ENCODE results near the gene CUX1.

The CUX1 gene

DNA sequence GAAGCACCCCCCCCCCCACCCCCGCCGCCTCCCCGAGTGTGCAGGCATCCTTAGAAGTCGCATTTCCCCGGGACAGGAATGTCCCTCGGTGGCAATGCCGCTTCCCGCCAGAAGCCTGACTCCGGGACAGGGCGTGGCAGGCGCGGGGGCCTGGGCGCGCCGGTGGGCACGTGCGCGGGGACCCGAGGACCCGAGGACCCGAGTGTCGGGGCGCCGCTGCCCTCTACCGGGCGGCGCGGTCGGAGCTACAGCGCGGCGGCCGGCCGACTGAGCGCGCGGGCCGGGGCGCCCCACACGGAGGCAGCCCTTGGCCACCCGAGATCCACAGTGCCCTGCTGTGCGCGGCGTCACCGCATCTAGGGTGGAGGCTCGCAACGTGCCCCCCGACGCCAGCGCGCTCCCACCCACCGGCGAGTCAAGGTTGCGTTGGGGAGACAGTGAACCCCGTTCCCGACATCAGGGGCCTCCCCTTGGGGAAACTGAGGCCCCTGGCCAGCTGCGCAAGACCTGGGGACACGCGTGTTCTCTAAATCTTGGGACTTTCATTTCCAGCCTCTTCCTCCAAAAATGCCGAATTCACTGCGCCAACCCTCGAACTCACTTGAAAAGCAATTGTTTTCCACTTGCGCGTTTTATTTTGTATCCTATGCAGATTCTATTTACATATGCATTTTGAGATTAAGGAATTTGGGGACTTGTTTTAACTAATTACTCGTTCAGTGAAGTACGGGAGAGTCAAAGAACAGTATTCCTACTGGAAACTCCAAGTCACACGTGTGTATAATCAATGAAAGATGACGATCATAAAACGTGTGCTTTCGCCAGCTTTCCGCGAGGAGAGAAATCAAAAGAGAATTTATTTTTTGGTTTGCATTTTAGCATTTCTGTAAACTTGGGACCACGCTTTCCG lies 3.1 kb upstream of the CUX1 start:
- no peak for TF ChIP-seq GATA2 (IDR thresholded peaks at IDR 0.05; ENCODE audit: low read depth, low read length)
- no peak for TF ChIP-seq GATA3 (IDR thresholded peaks at IDR 0.05; ENCODE audit: low read depth, low read length)

DNA sequence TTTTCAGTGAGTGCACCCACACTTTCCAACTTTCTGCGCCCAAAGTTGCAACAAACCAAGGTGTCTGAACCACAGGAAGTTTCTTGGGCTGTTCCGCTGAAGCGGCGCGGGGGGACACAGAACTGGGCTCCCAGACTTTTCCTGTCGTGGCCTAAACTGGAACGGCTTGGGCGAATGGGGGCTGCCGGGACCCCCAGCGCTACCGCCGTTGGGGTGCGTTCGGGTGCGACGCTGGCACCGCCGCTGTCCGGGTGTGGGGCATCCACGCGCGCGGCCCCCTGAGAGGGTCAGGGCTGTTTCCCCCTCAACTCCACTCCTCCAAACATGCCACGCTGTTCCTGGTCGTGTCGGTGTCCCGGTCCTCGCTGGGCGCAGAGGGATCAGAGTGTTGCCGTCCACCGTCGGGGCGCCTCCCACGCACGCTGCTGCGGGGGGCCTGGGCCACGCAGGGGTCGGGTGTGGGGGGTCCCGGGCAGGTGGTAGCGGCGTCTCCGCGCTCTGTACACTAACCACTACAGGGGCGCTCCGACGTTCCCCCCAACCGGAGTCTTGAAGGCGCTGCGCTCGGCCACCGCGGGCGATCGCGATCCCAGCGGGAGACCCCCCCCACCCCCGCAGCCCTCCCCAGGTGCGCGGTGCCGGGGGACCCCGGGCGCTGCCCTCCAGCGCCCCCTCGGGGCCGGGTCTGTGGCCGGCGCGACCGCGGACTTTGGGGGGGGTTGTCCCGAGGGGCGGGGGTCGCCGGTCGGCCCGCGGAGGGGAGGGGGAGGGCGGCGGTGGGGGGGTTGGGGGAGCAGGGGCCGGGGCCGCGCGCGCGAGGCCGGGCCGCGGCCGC lies 2.2 kb upstream of the CUX1 start:
- TF ChIP-seq GATA2 (IDR thresholded peaks at IDR 0.05; ENCODE audit: low read depth, low read length) (no peak), GATA3 (IDR thresholded peaks at IDR 0.05; ENCODE audit: low read depth, low read length) (no peak)

DNA sequence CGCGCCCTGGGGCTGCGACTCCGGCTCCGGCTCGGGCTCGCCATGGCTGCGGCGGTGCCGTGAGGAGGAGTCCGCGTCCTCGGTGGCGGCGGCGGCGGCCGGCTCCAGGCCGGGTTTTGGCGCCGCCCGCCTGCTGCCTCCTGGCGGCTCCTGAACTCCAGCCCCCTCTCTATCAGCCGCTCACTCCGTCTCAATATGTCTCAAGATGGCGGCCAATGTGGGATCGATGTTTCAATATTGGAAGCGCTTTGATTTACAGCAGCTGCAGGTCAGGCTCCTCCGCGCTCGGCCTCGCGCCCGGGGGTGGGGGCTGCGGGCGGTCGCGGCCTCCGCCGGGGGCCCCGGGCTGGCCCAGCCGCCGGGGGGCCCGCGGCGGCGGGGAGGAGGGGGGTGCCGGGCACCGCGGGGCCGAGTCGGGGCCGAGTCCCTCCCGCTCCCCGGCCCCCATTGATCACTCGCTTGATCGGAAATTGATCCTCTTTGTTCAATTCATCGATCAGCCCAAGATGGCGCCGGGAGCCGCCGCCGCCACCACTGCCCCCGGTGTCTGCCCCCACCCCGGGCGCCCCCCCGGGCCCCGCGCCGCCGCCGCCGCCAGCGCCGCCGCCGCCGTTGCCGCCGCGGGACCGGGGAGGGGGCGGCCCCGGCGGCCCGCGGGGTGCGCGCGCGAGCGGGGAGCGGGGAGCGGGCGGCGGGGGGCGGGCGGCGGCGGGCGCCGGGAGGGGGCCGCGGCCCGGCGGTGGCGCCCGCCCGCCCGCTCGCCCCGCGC lies 1.4 kb upstream of the CUX1 start:
- no peak for TF ChIP-seq GATA3 (IDR thresholded peaks at IDR 0.05; ENCODE audit: low read depth, low read length)
- no peak for TF ChIP-seq GATA2 (IDR thresholded peaks at IDR 0.05; ENCODE audit: low read depth, low read length)

DNA sequence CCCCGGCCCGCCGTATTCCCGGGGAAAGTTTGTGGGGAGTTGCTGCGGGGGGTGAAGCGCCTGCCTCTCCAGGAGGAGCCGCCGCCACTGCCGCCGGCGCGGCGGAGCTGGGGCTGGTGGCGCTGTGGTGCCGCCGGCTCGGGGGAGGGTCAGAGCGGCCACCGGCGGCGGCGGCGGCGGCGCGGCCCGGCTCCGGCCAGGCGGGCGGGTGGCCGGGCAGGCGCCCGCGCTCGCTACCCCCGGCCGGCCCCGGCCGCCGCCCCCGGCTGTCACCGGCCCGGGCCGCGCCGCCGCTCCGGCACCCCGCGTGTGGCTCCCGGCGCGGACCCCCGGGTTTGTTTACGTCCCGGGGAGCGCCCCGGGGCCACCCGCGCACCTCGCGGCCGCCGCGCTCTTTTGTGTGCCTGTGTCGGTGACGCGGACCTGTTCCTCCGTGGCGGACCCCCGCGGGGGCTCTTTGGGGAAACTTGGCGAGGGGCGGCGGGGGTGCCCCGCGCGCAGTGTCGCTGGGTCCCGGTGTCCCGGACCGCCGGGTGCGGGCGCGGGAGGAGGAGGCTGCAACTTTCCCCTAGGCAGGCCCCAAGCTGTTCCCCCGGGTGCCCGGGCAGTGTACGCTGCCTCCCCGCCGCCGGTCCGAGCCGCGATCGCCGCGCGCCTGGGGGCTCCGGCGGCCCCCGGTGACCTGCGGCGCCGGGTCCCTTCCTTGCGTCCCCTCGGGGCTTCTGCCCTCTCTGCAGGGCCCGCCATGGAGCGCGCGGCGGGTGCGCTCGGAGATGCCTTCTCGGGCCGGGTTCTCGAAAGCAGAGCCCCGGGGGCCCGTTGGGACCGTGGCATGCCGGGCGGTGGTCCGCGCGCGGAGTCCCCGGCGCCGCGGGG lies 593 bp upstream of the CUX1 start:
- no peak for TF ChIP-seq GATA3 (IDR thresholded peaks at IDR 0.05; ENCODE audit: low read depth, low read length)
- no peak for TF ChIP-seq GATA2 (IDR thresholded peaks at IDR 0.05; ENCODE audit: low read depth, low read length)

DNA sequence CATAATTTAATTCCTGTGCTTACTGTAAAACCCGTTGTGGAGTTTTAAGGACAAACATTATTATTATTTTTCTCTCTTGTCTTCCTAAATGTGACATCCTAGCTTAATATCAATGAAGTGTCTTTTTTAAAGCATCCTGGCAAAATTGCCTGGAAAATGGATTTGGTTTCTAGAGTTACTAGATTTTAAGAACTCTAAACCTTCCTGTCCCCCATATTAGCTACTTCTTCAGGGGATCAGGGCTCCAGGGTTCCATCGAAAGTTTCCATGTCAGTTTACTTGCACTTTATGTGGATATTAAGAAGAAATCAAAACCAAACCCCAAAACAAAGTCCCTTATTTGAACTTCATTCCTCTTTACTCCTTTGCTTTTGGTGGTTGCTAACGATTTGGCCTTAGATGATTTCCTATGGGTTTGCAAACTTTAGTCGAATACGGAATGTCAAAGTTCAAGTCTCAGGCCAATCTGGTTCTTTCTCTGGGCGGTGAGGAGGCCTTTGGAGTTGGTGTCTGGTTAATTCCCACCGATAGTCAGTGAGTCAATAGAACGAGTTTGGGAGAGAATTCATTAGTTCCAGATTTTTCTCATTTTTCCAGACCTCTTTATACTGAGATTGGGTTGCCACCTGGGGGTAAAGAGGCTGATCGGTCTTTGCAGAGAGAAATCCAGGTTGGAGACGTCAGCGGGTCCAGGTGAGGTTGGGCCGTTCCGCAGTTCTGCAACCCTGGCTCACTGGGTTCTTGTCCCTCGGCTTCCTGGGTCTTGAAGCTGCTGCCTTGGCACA lies 1.1 kb downstream of the CUX1 start:
- no peak for TF ChIP-seq GATA2 (IDR thresholded peaks at IDR 0.05; ENCODE audit: low read depth, low read length)
- TF ChIP-seq GATA3 (IDR thresholded peaks at IDR 0.05; ENCODE audit: low read depth, low read length) = no peak

DNA sequence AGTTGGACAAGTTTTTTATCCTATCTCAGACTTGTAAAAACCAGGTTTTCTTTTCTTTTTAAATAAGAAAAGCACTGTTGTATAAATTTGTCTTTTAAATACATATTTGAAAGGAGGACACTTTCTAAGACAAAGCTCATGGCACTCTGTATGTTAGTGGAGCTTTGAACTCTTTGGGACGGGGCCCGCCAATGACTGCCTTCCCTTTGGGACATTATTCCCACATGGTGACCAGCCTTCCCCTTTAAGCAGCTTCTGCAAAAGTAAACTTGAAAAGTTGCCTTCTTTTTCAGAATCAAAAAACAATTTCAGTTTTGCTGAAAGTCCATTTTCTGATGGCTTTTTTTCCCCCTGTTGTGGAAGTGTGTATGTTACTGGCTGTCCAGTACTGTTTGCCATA lies 1.8 kb downstream of the CUX1 start:
- TF ChIP-seq GATA2 (IDR thresholded peaks at IDR 0.05; ENCODE audit: low read depth, low read length) (no peak), GATA3 (IDR thresholded peaks at IDR 0.05; ENCODE audit: low read depth, low read length) (no peak)

DNA sequence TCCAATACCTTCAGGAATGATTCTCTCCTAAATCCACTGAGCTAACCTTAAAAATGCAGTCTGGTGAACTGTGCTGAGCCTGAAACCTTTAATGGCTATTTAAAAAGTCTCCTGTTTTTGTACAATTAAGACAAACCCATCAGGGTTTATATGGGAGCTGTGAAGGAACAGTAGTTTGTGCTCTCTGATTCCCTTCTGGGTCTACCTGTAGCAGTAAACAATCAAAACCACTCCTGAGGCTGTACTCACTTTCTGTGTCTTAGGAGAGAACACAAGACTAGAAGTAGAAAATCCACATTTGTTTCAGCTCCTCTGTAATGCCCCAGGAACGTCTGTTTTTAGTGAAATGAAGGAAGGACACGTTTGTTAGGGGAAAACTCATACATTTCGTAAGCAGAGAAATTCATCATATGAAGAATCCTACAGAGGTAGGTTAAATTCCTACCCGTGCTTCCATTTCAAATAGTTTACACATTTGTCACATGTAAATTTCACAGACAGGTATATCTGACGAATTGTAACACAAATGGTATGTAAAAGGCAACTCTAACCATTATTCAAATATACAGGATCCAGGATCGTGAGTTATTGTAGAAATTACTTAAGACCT lies 2.6 kb downstream of the CUX1 start:
- TF ChIP-seq GATA2 (IDR thresholded peaks at IDR 0.05; ENCODE audit: low read depth, low read length) (no peak), GATA3 (IDR thresholded peaks at IDR 0.05; ENCODE audit: low read depth, low read length) (no peak)

DNA sequence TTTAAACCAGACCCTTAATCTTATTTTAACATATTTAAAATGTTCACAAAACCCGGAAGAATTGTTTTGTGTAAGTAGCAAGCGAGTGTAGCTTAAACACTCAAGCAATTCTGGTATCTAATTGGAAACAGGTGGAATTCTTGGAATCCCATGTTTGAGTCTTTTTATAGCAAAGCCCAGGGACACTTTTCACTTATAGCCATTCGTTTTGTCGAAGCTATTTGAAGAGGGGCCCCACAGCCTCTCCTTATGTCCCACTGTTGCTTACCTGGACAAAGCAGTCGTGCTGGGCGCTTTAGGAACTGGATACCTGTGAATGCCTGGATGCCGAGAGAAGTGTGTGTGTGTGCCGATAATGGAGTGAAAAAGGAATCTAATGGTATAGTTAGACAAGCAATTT lies 3.3 kb downstream of the CUX1 start:
- TF ChIP-seq GATA3 (IDR thresholded peaks at IDR 0.05; ENCODE audit: low read depth, low read length) = no peak
- TF ChIP-seq GATA2 (IDR thresholded peaks at IDR 0.05; ENCODE audit: low read depth, low read length) = no peak

DNA sequence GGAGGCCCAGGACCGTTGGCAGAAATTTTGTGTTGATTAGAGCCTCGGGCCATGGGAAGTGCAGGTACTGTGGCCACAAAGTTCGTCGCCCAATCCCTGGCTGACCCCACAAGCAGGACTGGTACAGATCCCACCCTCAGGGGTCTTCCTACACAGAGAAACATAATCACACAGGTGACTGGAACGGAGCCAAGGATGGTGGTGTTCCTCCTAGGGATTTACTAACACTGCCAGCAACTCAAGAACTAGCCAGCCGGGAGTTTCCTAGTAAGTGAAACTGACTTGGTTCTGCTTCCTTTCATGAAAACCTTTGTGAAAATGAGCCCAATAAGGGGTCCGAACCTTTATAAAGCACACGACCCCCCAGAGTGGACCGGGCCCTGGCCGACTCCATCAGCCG lies 5.7 kb downstream of the CUX1 start:
- no peak for TF ChIP-seq GATA2 (IDR thresholded peaks at IDR 0.05; ENCODE audit: low read depth, low read length)
- TF ChIP-seq GATA3 (IDR thresholded peaks at IDR 0.05; ENCODE audit: low read depth, low read length) = no peak

DNA sequence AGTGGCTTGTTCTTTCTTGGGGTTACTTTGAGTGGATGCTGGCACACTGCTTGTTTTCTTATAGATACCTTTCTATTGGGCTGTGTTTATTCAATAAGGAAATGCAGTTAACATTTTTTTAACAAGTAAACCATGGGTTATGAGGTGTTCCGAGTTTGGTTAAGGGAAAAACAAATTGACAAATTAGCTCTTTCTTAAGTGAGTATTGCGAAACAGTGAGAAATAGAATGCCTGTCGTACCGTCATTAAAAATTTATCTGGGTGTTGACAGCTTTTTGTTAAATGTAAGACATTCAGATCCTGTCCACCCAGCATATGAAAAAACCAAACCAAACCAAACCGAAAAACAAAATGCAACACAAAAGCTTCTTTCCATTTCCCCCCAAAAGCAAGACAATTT lies 6.2 kb downstream of the CUX1 start:
- TF ChIP-seq GATA3 (IDR thresholded peaks at IDR 0.05; ENCODE audit: low read depth, low read length) (no peak), GATA2 (IDR thresholded peaks at IDR 0.05; ENCODE audit: low read depth, low read length) (no peak)

DNA sequence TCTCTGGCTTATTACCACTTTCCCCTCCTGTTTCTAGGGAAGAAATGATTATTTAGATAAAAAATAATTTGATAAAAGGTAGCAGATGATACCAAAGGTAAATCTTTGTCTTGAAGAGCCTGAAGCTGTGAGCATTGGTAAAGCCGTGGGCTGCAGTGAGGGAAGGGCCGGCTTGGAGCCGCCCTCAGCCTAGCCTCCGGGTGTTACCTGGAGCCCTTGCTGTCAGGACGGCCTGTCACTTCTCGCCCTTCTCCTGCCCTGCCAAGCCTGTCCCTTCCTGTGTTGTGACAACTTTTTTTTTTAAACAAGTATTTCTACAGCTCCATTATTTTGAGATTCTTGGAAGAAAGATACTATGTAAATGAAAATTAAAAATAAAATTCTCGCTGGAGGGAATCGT lies 7.0 kb downstream of the CUX1 start:
- TF ChIP-seq GATA2 (IDR thresholded peaks at IDR 0.05; ENCODE audit: low read depth, low read length) (no peak), GATA3 (IDR thresholded peaks at IDR 0.05; ENCODE audit: low read depth, low read length) (no peak)

Measured in SH-SY5Y (cell line).